ENCODE measurements around the gene BDH1.
"Not testable (repeated sequence)": the region's sequence is repeated elsewhere in the genome, so short reads cannot be mapped to it uniquely, and the experiment has no call there.

BDH1 gene

GRCh38 chr3:197485143-197485542, 70.6 kb downstream of the BDH1 start:
- DNase-seq (ENCODE audit: low spot score): no peak

- no peak for DNase-seq (ENCODE audit: low spot score)
Observed at GRCh38 chr3:197484204-197484901, 71.4 kb downstream of the BDH1 start.

GRCh38 chr3:197482001-197482400, 73.8 kb downstream of the BDH1 start:
- no peak for DNase-seq (ENCODE audit: low spot score)

- DNase-seq (ENCODE audit: low spot score): no peak
Observed at GRCh38 chr3:197480320-197480719, 75.4 kb downstream of the BDH1 start.

GRCh38 chr3:197478746-197479668, 76.8 kb downstream of the BDH1 start:
- no peak for DNase-seq (ENCODE audit: low spot score)

GRCh38 chr3:197477816-197478215, 78.0 kb downstream of the BDH1 start:
- DNase-seq (ENCODE audit: low spot score): not testable (repeated sequence)

- DNase-seq (ENCODE audit: low spot score): no peak
Observed at GRCh38 chr3:197475997-197476525, 79.7 kb downstream of the BDH1 start.

GRCh38 chr3:197475514-197475913, 80.3 kb downstream of the BDH1 start:
- DNase-seq (ENCODE audit: low spot score): no peak

- DNase-seq (ENCODE audit: low spot score): no peak
Observed at GRCh38 chr3:197472151-197472550, 83.6 kb downstream of the BDH1 start.

GRCh38 chr3:197471221-197472010, 84.4 kb downstream of the BDH1 start:
- no peak for DNase-seq (ENCODE audit: low spot score)

- no peak for DNase-seq (ENCODE audit: low spot score)
Observed at GRCh38 chr3:197468866-197469382, 86.8 kb downstream of the BDH1 start.

- DNase-seq (ENCODE audit: low spot score): no peak
Observed at GRCh38 chr3:197468167-197468566, 87.6 kb downstream of the BDH1 start.

- no peak for DNase-seq (ENCODE audit: low spot score)
Observed at GRCh38 chr3:197466586-197467399, 89.0 kb downstream of the BDH1 start.

- DNase-seq (ENCODE audit: low spot score): peak; percentile 22
Observed at GRCh38 chr3:197465996-197466549, 89.7 kb downstream of the BDH1 start.

GRCh38 chr3:197465197-197465995, 90.4 kb downstream of the BDH1 start:
- no peak for DNase-seq (ENCODE audit: low spot score)

GRCh38 chr3:197464794-197465193, 91.0 kb downstream of the BDH1 start:
- DNase-seq (ENCODE audit: low spot score): no peak

GRCh38 chr3:197463279-197463678, 92.5 kb downstream of the BDH1 start:
- no peak for DNase-seq (ENCODE audit: low spot score)

GRCh38 chr3:197462808-197463207, 93.0 kb downstream of the BDH1 start:
- no peak for DNase-seq (ENCODE audit: low spot score)

- no peak for DNase-seq (ENCODE audit: low spot score)
Observed at GRCh38 chr3:197460639-197461038, 95.1 kb downstream of the BDH1 start.

GRCh38 chr3:197460002-197460401, 95.8 kb downstream of the BDH1 start:
- DNase-seq (ENCODE audit: low spot score): no peak

Data from activated CD4-positive, alpha-beta T cell treated with anti-CD3 and anti-CD28 coated beads, Interleukin-2, Interleukin-4, amounts not matched to agents 100 ng/mL and 50 ng/mL, durations not matched to agents 16 hours and 8 hours (primary cell).